Activated CD4-positive, alpha-beta T cell treated with anti-CD3 and anti-CD28 coated beads for 48 hours (primary cell): ENCODE measurements around the gene CYP39A1.

Source experiments
- DNase-seq: peaks from one replicate; pipeline ENCODE4 v3.0.0-alpha.2; 2020

Gene CYP39A1

DNA sequence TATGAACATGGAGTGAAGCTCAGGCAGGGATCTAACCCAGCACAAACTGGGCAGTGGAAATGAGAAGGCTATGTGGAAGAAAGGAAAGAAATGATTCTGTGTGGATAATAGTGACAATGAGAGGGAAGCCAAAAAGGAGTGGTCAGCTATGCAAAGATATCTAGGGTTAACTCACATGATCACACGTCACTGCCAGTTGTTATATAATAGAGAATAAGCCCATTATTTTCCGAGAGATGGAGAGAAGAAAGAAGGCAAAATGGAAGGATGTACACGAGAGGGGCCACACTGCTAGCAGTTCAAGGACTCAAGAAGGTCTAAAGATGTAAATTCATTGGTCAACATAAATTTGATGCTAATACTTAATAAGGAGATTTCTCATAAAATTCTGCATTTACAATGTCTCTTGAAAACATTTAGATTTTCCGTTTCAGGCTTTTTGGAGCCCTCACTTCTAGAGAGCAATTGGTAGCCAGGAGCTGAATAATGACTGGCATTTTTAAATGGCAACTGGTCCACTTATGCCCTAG is 142.6 kb downstream of the CYP39A1 start:
- DNase-seq, result no peak

DNA sequence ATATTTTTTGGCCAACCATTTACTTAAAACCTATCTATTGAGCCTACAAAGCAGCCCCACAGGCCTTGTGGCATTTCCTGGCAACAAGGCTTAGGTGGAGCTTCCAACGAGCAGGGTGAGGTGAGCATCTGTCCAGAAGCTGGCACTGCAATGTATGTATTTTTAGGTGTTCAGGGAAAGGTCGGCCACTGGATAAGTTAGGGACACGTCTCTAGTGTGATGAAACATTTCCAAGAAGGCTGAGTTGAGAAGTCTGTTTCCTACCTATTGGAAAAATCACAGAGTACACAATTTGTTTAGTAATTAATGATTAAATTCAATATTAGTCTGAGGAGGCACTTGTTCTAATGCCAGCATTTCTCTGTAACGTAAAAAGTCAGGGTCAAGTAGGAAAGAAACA is 143.6 kb downstream of the CYP39A1 start:
- no peak for DNase-seq

DNA sequence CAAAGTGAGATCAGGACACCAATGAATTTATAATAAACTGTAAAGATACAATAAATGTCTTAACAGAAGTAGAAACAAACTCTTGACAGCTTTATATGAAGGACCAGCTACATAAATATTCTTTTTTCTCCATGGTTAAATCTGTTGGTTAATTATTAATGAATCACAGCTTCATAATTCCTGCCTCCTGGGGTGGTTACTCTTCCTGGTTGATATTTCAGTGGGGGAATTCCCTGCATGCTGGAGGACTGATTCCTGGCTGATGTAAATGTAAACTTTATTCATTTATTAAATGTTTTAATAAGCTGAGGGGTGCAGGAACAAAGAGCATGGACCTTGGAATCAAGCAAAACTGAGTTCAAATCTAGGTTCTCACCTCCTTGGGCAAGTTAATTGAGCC is 145.2 kb downstream of the CYP39A1 start:
- DNase-seq, result no peak

DNA sequence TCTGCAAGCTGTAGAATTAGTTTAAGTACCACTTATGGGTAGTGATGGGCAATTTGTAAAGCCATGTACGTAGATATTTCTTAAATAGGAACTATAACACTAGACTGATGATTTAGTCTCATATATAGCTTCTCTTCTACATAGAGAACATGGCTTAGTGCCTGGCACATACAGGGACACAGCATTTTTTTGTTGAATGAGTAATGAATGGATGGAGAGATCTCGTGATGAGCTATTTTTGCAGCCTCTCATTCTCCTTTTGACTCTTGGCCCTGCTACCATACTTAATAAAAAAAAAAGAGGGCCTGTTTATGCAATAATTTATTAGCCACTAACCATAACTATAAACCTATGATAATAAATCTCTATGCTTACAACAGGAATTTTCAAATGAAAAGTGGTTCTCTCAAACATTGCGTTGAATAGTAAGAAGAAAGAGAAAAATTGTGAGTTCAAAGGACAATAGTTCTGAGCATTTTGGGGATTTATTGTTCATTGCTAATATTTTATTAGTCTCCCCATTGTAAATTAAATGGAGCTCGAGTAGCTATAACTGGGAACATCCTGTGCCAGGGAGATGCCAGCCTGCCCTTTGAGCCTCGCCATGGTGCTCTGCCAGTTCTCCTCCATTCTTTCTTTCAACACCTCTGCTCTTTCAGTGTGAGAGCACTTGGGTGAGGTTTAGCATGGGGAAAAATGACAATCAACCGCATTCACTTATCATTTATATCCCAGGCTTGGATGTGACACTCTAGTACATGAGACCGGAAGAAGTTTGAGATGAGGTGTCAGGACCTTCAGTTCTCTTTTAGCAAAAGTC is 146.7 kb downstream of the CYP39A1 start:
- DNase-seq, result no peak

DNA sequence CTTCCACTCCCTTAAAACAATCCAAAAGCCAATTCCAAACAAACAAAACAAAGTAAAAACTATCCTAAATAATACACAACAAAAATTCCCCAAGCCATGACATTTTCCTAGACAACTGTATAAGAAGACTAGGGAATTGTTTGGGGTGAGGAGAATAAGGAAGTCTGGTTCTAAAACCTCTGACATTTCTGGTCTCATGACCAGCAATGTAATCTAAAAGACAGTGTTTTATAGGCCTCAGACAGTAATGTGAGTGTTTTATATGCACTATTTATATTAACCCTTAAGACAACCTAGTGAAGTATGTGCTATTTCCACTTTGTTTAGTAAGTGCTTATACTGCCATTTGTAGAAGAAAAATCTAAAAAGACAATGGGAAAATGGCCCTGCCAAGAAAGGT is 148.4 kb downstream of the CYP39A1 start:
- no peak for DNase-seq

DNA sequence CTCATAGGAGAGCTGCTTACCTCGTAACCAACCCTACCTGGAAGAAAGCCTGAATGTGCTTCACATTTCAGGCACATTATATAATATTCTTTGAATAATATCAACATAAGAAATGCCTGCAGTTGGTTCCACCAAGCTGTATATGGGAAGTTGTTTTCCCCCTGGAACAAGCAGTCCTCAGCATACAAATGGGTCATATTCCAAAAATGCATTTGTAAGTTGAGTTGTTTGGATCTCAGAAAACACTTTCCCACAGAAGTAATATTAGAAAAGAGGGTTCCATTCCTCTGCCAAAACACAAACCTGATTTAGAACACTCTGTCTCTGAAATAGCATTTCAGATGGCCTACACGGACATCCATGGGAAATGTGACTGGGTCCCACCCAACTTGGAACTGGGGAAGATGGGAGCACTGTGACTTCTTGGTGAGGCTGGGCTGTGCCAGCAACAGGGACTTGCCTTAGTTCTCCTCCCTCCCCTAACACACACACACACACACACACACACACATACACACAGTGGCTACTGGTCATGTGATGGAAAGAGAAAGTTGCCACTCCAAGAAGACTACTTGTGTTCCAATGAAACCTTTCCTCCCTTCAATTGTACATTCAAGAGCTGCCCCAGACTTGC is 150.0 kb downstream of the CYP39A1 start:
- no peak for DNase-seq

DNA sequence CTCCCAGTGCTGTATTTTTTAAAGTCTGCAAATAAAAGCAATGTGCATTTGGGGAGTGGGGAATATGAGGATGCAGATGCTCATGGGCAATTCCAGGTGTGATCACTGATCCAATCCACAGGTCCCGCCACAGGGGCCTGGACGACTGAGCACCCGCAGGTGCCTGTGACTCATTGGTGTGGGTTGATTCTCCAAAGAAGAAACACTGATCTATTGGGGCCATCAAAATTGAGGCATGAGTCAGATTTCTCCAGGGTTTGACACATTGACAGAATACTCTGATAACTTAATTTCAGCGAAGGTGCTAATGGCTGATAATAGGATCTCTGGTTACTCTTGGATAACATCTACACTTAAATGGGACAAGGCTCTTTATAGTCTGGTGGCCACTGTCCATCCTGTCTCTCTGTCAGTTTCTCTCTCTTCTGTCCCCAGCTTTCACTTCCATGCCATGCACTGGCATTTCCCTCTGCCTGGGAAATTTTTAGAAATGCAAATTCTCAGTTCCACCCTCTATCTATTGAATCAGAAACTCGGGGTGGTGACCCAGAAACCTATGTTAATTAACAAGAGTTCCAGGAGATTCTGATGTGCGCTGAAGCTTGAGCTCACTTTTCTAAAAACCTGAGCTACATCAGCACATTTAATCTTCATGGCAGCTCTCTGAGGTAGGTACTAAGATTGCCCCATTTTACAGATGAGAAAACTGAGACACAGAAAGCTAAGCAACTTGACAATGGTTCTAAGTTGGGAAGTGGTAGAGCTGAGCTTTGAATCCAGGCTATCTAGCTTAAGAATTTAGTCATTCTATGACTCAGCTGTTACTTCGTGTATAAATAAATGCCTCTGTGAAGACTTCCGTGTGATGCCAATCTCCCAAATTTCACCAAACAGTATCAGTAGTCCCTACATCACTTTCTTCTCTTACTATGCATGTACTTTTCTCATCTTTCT is 151.2 kb downstream of the CYP39A1 start:
- DNase-seq, result no peak

DNA sequence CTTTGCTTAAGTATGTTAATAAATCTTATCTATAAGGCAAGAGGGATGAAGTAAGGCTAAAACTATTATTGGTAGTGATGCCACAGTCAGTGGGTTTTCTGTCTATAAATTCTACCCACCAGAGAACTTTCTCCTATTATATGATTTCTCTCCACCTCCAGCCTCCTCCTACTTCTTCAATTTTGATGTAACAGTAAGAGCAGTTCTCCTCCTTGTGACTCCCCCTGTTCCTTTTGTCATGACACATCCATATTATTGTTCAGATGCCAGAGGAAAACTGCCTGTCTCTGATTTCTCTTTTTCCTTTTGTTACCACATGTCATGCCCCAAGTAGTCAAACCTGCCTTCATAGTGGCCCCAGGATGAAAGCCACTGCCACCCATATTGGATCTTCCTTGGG is 152.2 kb downstream of the CYP39A1 start:
- no peak for DNase-seq
